HG03135 (cell line): ENCODE measurements around the gene CPXM2.

Experiments
- ATAC-seq: cut with Tn5 transposase; IDR thresholded peaks from one replicate; pipeline ENCODE4 v1.9.1; 2021; ENCODE audit warnings: mild to moderate bottlenecking, moderate library complexity; ENCODE audit not compliant: unreplicated experiment

CPXM2 gene

GRCh38 chr10:123891144-123892071, at the start of gene CPXM2:
TSS of gene CPXM2 (minus strand) at chr10:123891807. CDS start at chr10:123891659, 148 bp downstream.
- ATAC-seq: no peak

GRCh38 chr10:123939591-123939990, 48.0 kb upstream of the CPXM2 start:
- no peak for ATAC-seq

- no peak for ATAC-seq
Observed at GRCh38 chr10:123938890-123939289, 47.3 kb upstream of the CPXM2 start.

- ATAC-seq: no peak
Observed at GRCh38 chr10:123936426-123936825, 44.8 kb upstream of the CPXM2 start.

- ATAC-seq: no peak
Observed at GRCh38 chr10:123935680-123936079, 44.1 kb upstream of the CPXM2 start.

GRCh38 chr10:123934846-123935245, 43.2 kb upstream of the CPXM2 start:
- ATAC-seq: no peak

- no peak for ATAC-seq
Observed at GRCh38 chr10:123930340-123931001, 38.9 kb upstream of the CPXM2 start.

GRCh38 chr10:123929791-123930190, 38.2 kb upstream of the CPXM2 start:
- no peak for ATAC-seq

GRCh38 chr10:123928427-123928826, 36.8 kb upstream of the CPXM2 start:
- no peak for ATAC-seq

GRCh38 chr10:123926401-123927264, 35.0 kb upstream of the CPXM2 start:
- no peak for ATAC-seq

- ATAC-seq: no peak
Observed at GRCh38 chr10:123922126-123922525, 30.5 kb upstream of the CPXM2 start.

- ATAC-seq: no peak
Observed at GRCh38 chr10:123916775-123917174, 25.2 kb upstream of the CPXM2 start.

GRCh38 chr10:123913688-123914268, 22.2 kb upstream of the CPXM2 start:
- ATAC-seq: no peak

- no peak for ATAC-seq
Observed at GRCh38 chr10:123912871-123913270, 21.3 kb upstream of the CPXM2 start.

GRCh38 chr10:123912466-123912865, 20.9 kb upstream of the CPXM2 start:
- no peak for ATAC-seq

GRCh38 chr10:123911866-123912265, 20.3 kb upstream of the CPXM2 start:
- no peak for ATAC-seq

- ATAC-seq: no peak
Observed at GRCh38 chr10:123909866-123910265, 18.3 kb upstream of the CPXM2 start.

- ATAC-seq: no peak
Observed at GRCh38 chr10:123909426-123909825, 17.8 kb upstream of the CPXM2 start.

GRCh38 chr10:123908379-123908778, 16.8 kb upstream of the CPXM2 start:
- no peak for ATAC-seq

- ATAC-seq: no peak
Observed at GRCh38 chr10:123906884-123907652, 15.5 kb upstream of the CPXM2 start.
